ENCODE measurements around the gene C14orf132.

C14orf132 gene

GRCh38 chr14:96053248-96053599, 14.1 kb downstream of the C14orf132 start:
- no peaks in the 10 kb centered on the region for H3K79me2 ChIP-seq (ENCODE audit: insufficient read depth, low read depth)
- TF ChIP-seq CTCF (conservative IDR thresholded peaks at IDR 0.05; ENCODE audit: low read depth, low read length) = no peak
- no peak overlapping the region for H3K27ac ChIP-seq

GRCh38 chr14:96053600-96054381, 14.6 kb downstream of the C14orf132 start:
- Histone ChIP-seq H3K79me2 (ENCODE audit: insufficient read depth, low read depth) (no peaks in the 10 kb centered on the region), H3K27ac (no peak overlapping the region), H3K36me3 (ENCODE audit: insufficient read depth) (no peaks in the 10 kb centered on the region), H3K27me3 (ENCODE audit: insufficient read depth, low read depth) (no peaks in the 10 kb centered on the region), H3K4me1 (ENCODE audit: low read depth, poor library complexity, severe bottlenecking) (no peaks in the 10 kb centered on the region), H3K4me3 (IDR thresholded peaks at IDR 0.05; ENCODE audit: insufficient read depth, low read depth, low read length) (no peak overlapping the region), H4K20me1 (ENCODE audit: insufficient read depth) (no peaks in the 10 kb centered on the region), H3K4me2 (no peak overlapping the region), H3K9ac (no peak overlapping the region), H2AFZ (ENCODE audit: low read depth) (no peak overlapping the region)
- TF ChIP-seq CTCF (conservative IDR thresholded peaks at IDR 0.05; ENCODE audit: low read depth, low read length) = no peak

More at GRCh38 chr14:96053248-96053599, 14.1 kb downstream of the C14orf132 start:
- H3K27me3 ChIP-seq (ENCODE audit: insufficient read depth, low read depth) = no peaks in the 10 kb centered on the region
- no peak overlapping the region for H3K9ac ChIP-seq
- H3K4me3 ChIP-seq (IDR thresholded peaks at IDR 0.05; ENCODE audit: insufficient read depth, low read depth, low read length) = no peak overlapping the region
- no peaks in the 10 kb centered on the region for H3K36me3 ChIP-seq (ENCODE audit: insufficient read depth)
- H2AFZ ChIP-seq (ENCODE audit: low read depth) = no peak overlapping the region
- no peak overlapping the region for H3K4me2 ChIP-seq
- no peaks in the 10 kb centered on the region for H3K4me1 ChIP-seq (ENCODE audit: low read depth, poor library complexity, severe bottlenecking)
- H4K20me1 ChIP-seq (ENCODE audit: insufficient read depth) = no peaks in the 10 kb centered on the region

- Histone ChIP-seq H3K9ac (no peak overlapping the region), H3K4me2 (no peak overlapping the region), H3K79me2 (ENCODE audit: insufficient read depth, low read depth) (no peaks in the 10 kb centered on the region), H3K27ac (no peak overlapping the region), H4K20me1 (ENCODE audit: insufficient read depth) (no peaks in the 10 kb centered on the region), H3K4me1 (ENCODE audit: low read depth, poor library complexity, severe bottlenecking) (no peaks in the 10 kb centered on the region), H3K4me3 (IDR thresholded peaks at IDR 0.05; ENCODE audit: insufficient read depth, low read depth, low read length) (no peak overlapping the region), H3K36me3 (ENCODE audit: insufficient read depth) (no peaks in the 10 kb centered on the region), H3K27me3 (ENCODE audit: insufficient read depth, low read depth) (no peaks in the 10 kb centered on the region), H2AFZ (ENCODE audit: low read depth) (no peak overlapping the region)
- no peak for TF ChIP-seq CTCF (conservative IDR thresholded peaks at IDR 0.05; ENCODE audit: low read depth, low read length)
These were observed 15.5 kb downstream of the C14orf132 start for GRCh38 chr14:96054661-96055060.

- H3K9ac ChIP-seq = no peak overlapping the region
- TF ChIP-seq CTCF (conservative IDR thresholded peaks at IDR 0.05; ENCODE audit: low read depth, low read length) = no peak
- no peak overlapping the region for H2AFZ ChIP-seq (ENCODE audit: low read depth)
- no peak overlapping the region for H3K27ac ChIP-seq
- no peaks in the 10 kb centered on the region for H3K27me3 ChIP-seq (ENCODE audit: insufficient read depth, low read depth)
- H3K4me3 ChIP-seq (IDR thresholded peaks at IDR 0.05; ENCODE audit: insufficient read depth, low read depth, low read length) = no peak overlapping the region
- H3K4me1 ChIP-seq (ENCODE audit: low read depth, poor library complexity, severe bottlenecking) = no peaks in the 10 kb centered on the region
- H3K4me2 ChIP-seq = no peak overlapping the region
- H3K36me3 ChIP-seq (ENCODE audit: insufficient read depth) = no peaks in the 10 kb centered on the region
- no peaks in the 10 kb centered on the region for H3K79me2 ChIP-seq (ENCODE audit: insufficient read depth, low read depth)
- H4K20me1 ChIP-seq (ENCODE audit: insufficient read depth) = no peaks in the 10 kb centered on the region
These were observed 16.0 kb downstream of the C14orf132 start for GRCh38 chr14:96055065-96055752.

All from KMS-11 (cell line).